ENCODE measurements around the gene ALOX5AP. TPM values are rescaled to one million over a fixed set of nuclear protein-coding genes. Genes with fewer than 3 reads are reported as not detected.

The ALOX5AP gene
- total RNA-seq, 1 donor from 2014 or later: 7.2 TPM

- H3K27me3 ChIP-seq (ENCODE audit: low read depth): no peaks in the 10 kb centered on the region
- no peak for DNase-seq
- TF ChIP-seq, protein P1, sequence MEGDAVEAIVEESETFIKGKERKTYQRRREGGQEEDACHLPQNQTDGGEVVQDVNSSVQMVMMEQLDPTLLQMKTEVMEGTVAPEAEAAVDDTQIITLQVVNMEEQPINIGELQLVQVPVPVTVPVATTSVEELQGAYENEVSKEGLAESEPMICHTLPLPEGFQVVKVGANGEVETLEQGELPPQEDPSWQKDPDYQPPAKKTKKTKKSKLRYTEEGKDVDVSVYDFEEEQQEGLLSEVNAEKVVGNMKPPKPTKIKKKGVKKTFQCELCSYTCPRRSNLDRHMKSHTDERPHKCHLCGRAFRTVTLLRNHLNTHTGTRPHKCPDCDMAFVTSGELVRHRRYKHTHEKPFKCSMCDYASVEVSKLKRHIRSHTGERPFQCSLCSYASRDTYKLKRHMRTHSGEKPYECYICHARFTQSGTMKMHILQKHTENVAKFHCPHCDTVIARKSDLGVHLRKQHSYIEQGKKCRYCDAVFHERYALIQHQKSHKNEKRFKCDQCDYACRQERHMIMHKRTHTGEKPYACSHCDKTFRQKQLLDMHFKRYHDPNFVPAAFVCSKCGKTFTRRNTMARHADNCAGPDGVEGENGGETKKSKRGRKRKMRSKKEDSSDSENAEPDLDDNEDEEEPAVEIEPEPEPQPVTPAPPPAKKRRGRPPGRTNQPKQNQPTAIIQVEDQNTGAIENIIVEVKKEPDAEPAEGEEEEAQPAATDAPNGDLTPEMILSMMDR (IDR thresholded peaks at IDR 0.05; ENCODE audit: borderline replicate concordance): no peak
- no peak overlapping the region for H3K27ac ChIP-seq (replicated peaks)
- H3K36me3 ChIP-seq: no peaks in the 10 kb centered on the region
- H3K4me3 ChIP-seq: no peak overlapping the region
- no peaks in the 10 kb centered on the region for H3K4me1 ChIP-seq
- H3K9me3 ChIP-seq (replicated peaks): no peaks in the 10 kb centered on the region
- intact Hi-C loops (cut with micrococcal nuclease): no loop called here
Observed at GRCh38 chr13:30773561-30773960, 38.2 kb downstream of the ALOX5AP start.

DNA sequence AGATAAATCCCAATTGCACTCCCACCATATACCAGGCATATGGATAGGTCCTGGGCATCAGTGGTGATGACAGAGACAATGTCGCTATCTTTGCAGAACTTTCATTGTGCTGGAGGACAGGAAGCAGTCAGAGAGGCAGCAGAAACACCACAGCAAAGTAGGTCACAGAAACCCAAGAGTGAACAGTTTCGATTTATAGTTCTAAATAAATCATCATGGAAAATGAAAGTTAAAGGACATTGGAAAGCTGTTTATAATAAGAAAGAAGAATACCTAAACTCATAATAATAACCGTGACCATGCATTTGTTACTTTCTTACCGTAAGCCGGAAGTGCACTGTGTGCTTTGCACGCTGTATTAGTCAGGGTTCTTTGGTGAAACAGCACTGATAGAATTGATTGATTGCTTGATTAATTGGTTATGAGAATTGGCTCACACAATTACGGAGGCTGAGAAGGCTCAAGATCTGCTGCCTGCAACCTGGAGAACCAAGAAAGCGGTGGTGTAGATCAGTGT is 38.9 kb downstream of the ALOX5AP start:
- TF ChIP-seq, protein P1 (IDR thresholded peaks at IDR 0.05; ENCODE audit: borderline replicate concordance): no peak
- no peaks in the 10 kb centered on the region for H3K27me3 ChIP-seq (ENCODE audit: low read depth)
- H3K36me3 ChIP-seq: no peaks in the 10 kb centered on the region
- no peak for DNase-seq
- H3K4me1 ChIP-seq: no peaks in the 10 kb centered on the region
- intact Hi-C loops (cut with micrococcal nuclease): no loop called here
- H3K27ac ChIP-seq (replicated peaks): no peak overlapping the region
- no peak overlapping the region for H3K4me3 ChIP-seq
- no peaks in the 10 kb centered on the region for H3K9me3 ChIP-seq (replicated peaks)

DNA sequence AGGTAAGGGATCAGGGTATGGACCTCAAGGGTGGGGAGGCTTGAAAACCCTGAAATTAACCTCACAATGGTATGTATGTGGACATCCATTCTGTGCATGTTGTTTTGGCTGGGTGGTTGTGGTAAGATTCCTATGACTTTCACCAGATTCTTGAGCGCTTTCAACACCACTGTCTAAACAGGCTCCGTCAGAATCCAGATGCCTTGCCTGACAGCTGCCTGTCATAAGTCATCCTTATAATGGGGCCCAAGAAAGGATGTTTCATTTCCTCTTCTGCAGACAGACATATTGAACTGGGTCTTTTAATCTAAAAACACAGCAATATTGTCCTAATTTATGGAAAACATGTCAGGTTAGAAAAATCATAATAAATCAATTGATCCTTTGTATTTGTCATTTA is 41.3 kb downstream of the ALOX5AP start:
- peaks cover 6% of the 10 kb centered on the region for H3K27me3 ChIP-seq (ENCODE audit: low read depth)
- H3K4me3 ChIP-seq: no peak overlapping the region
- H3K27ac ChIP-seq (replicated peaks): no peak overlapping the region
- no peaks in the 10 kb centered on the region for H3K36me3 ChIP-seq
- DNase-seq: no peak
- no peaks in the 10 kb centered on the region for H3K9me3 ChIP-seq (replicated peaks)
- TF ChIP-seq, protein P1 (IDR thresholded peaks at IDR 0.05; ENCODE audit: borderline replicate concordance): no peak
- H3K4me1 ChIP-seq: no peaks in the 10 kb centered on the region
- intact Hi-C loops (cut with micrococcal nuclease): no loop called here

GRCh38 chr13:30779016-30779415 is 43.7 kb downstream of the ALOX5AP start:
- Histone ChIP-seq H3K4me1 (no peaks in the 10 kb centered on the region), H3K36me3 (no peaks in the 10 kb centered on the region), H3K27ac (replicated peaks) (no peak overlapping the region), H3K4me3 (no peak overlapping the region), H3K27me3 (ENCODE audit: low read depth) (peaks cover 6% of the 10 kb centered on the region), H3K9me3 (replicated peaks) (no peaks in the 10 kb centered on the region)
- no peak for DNase-seq
- TF ChIP-seq, protein P1 (IDR thresholded peaks at IDR 0.05; ENCODE audit: borderline replicate concordance): no peak
- intact Hi-C loops (cut with micrococcal nuclease): no loop called here

GRCh38 chr13:30779608-30780007 is 44.3 kb downstream of the ALOX5AP start:
- H3K4me1 ChIP-seq: no peaks in the 10 kb centered on the region
- peaks cover 6% of the 10 kb centered on the region for H3K27me3 ChIP-seq (ENCODE audit: low read depth)
- DNase-seq: no peak
- H3K9me3 ChIP-seq (replicated peaks): no peaks in the 10 kb centered on the region
- intact Hi-C loops (cut with micrococcal nuclease): no loop called here
- TF ChIP-seq, protein P1 (IDR thresholded peaks at IDR 0.05; ENCODE audit: borderline replicate concordance): no peak
- no peaks in the 10 kb centered on the region for H3K36me3 ChIP-seq
- no peak overlapping the region for H3K4me3 ChIP-seq
- H3K27ac ChIP-seq (replicated peaks): no peak overlapping the region
